IPS-11a (cell line): ENCODE results near the gene WDFY4.

ENCODE experiments used
- H3K4me3 ChIP-seq: one replicate; pipeline ENCODE4 v1.5.1; 2013; ENCODE audit warnings: low read depth, low read length, control low read depth

The WDFY4 gene

DNA sequence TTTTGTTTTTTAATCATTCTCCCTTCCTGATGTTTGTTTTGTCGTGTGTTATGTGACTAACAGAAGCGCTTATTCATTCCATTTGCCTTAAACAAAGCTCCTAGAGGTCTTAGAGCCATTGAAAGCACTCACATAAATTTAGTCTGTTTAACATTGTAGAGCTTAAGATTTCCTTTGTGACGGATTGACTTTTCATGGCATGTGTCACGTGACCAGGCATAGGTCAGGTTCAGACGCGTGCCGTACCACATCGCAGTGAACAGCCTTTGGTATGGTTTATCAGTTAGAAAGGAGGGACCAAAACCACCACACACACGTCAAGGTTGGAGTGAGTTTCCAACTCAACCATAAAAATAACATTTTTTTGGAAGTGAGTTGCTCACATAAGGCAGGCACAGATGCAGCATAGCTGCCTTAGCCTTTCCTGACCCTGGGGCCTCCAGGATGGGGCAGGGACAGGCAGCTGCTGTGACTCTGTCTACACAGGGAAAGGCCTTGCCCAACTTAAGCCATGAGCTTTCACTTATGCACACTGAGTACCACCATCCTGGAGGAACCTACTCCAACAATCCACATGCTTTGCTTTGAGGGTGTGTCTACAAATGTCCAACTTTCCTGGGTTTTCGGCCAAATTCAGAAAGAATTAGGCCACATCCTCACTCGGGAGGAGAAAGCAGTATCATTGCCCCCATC is 55.5 kb downstream of the WDFY4 start:
- no peak overlapping the region for H3K4me3 ChIP-seq

DNA sequence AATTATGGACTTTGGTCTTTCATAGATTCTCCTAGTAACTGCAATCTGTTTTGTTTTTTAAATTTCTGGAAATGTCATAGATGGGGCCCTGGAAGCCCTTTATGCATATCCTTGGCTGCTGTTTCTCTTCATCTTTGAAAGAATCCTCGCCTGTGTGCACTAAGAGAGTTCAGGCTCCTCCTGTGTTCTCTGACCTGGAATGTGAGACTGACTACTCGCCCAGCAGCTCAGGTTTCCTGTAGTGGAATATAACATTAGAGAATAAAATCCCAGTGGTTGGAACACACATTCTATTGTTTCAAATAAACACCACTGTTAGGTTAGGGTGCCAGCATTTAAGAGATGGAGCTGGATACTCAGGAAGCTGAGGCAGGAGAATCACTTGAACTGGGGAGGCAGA is 56.3 kb downstream of the WDFY4 start:
- no peak overlapping the region for H3K4me3 ChIP-seq

DNA sequence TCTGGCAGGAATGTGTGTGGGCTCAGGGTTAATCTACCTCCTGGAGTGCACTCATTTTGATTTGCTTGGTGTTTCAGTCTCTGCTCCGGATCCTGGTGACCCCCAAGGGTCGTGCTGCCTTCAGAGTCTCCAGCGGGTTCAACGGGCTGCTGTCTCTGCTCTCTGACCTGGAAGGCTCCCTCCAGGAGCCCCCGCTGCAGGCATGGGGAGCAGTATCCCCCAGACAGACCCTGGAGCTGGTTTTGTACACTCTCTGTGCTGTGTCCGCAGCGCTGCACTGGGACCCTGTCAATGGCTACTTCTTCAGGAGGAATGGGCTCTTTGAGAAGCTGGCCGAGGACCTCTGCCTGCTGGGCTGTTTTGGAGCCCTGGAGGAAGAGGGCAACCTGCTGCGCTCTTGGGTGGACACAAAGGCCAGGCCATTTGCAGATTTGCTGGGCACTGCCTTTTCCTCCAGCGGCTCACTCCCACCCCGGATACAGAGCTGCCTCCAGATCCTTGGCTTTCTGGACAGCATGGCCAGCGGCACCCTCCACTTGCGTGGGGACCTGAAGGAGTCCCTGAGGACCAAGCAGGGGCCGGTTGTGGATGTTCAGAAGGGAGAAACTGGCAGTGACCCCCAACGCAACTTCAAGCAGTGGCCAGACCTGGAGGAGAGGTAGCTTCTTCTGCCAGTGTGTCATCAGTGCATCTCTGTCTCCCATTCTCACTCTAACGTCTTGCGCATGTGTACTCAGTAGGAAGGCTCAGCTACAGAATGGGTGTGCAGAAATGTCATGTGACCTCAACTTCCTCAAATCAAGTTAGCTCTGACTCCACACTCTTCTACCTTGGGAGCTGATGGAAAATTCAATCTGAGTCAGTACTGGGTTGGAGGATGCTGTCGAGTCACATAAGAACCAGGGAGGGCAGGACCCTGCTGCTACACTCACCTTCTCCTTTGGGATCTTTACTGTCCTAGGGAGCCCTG is 58.5 kb downstream of the WDFY4 start:
- H3K4me3 ChIP-seq: no peak overlapping the region

- H3K4me3 ChIP-seq: no peak overlapping the region
Measured at GRCh38 chr10:48744587-48744986, 59.9 kb downstream of the WDFY4 start.

- H3K4me3 ChIP-seq: no peak overlapping the region
Measured at GRCh38 chr10:48745662-48746245, 61.1 kb downstream of the WDFY4 start.

GRCh38 chr10:48748573-48748972 is 63.9 kb downstream of the WDFY4 start:
- no peak overlapping the region for H3K4me3 ChIP-seq

GRCh38 chr10:48749254-48749787 is 64.6 kb downstream of the WDFY4 start:
- no peak overlapping the region for H3K4me3 ChIP-seq

DNA sequence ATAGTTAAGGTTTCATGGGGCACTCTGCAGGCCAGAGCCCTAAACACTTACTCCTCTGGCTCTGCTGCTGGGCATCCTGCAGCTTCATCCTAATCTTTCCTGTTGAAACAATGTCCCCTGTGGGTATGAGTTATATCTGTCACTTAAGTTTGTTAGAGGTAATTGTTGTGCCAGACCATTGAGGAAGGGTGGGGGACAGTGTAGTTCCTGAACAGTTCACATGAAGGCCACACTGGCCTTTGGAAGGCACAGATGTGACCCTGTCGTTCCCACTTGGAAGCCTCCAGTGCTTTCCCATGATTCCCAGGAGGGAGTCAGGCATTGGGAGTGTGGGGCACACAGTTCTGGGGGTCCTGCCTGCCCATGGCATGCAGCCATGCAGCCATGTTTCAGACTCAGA is 65.3 kb downstream of the WDFY4 start:
- H3K4me3 ChIP-seq: no peak overlapping the region

- no peak overlapping the region for H3K4me3 ChIP-seq
Measured at GRCh38 chr10:48750991-48751390, 66.3 kb downstream of the WDFY4 start.

GRCh38 chr10:48751730-48752129 is 67.1 kb downstream of the WDFY4 start:
- no peak overlapping the region for H3K4me3 ChIP-seq

DNA sequence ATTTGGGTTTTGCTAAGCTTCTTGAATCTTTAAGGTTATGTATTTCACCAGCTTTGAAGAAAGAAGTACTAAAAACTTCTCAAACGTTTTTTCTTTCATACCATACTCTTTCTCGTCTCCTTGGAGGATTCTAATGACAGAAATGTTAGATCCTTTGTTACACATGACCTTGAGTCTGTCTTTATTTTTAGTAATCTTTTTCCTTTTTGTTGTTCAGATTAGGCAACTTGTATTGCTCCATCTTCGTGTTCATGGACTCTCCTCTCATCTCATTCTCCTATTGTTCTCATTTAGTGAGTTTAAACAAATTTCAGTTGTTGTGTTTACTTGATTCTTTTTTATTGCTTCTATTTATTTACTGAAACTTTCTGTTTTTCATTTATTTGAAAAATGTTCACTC is 73.7 kb downstream of the WDFY4 start:
- no peak overlapping the region for H3K4me3 ChIP-seq

GRCh38 chr10:48759113-48759901 is 74.6 kb downstream of the WDFY4 start:
- H3K4me3 ChIP-seq: no peak overlapping the region

DNA sequence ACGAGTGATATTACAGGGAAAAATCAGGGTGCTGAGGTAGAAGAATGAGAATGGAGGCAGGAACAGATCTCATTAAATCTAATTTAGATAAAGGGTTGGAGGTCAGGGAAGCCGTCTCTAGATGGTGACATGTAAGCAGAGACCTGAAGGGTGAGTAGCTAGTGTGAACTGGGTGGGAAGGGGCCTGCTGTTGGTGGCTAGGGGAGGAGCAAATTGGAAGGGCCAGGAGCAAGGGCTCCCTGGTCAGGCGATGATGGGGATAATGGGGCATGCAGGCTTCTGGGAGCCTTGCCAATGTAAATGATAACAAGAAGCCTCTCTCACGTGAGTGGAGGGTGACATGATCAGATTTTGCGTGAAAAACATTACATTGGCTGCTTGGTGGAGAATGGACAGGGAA is 76.3 kb downstream of the WDFY4 start:
- no peak overlapping the region for H3K4me3 ChIP-seq

- H3K4me3 ChIP-seq: no peak overlapping the region
Measured at GRCh38 chr10:48762064-48763042, 77.7 kb downstream of the WDFY4 start.

- no peak overlapping the region for H3K4me3 ChIP-seq
Measured at GRCh38 chr10:48763403-48763965, 78.8 kb downstream of the WDFY4 start.

DNA sequence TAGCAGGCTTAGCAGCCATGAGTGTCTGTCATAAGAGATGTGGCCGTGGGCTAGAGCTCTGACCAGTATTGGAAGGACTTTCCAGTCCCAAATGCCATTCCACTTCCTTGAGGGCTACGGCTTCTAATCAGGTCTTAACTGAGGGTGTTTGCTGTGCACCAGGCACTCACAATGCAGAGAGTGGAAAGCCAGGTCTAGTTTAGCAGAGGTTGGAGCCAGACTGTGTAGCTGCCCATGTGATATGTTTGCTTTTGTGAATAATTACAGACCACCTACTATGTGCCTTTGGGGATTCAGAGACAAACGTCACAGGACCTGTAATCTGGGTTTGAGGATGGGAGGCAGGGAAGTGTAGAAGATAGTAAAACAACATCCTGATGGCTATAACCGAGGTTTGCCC is 79.8 kb downstream of the WDFY4 start:
- H3K4me3 ChIP-seq: no peak overlapping the region

DNA sequence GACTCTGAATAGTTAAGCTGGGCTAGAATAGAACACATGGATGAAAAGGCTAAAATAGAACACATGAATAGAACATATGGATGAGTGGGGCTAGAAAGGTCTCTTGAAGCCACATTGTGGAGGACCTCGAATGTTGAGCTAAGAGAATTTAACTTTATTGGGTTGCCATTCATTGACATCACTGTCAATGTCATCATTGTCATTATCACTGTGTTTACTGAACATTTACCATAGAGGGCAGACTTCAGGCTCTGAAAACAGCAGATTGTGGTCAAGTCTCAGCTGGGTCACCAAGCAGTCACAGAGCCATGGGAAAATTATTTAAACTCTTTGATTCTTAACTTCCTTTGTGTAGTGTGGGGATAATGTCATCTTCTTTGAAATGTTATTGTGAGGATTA is 80.4 kb downstream of the WDFY4 start:
- H3K4me3 ChIP-seq: no peak overlapping the region

GRCh38 chr10:48765527-48765926 is 80.9 kb downstream of the WDFY4 start:
- H3K4me3 ChIP-seq: no peak overlapping the region
